ENCODE results near the gene TUBB4A. TPM values are rescaled to one million over a fixed set of nuclear protein-coding genes. Genes with fewer than 3 reads are reported as not detected.

Gene TUBB4A
- total and polyA plus RNA-seq, 9 of the 15 experiments (the other 6 are each of a cell fraction or from before 2014, with no cell fraction given) = 0.14 to 7.0 (median 0.75) TPM

- no peak for TF ChIP-seq DIDO1 (tag; IDR thresholded peaks at IDR 0.05; ENCODE audit: low read depth)
- TF ChIP-seq SNIP1 (IDR thresholded peaks at IDR 0.05; ENCODE audit: low read depth) = no peak
- TF ChIP-seq ZNF766 (CRISPR knock-in tag; conservative IDR thresholded peaks at IDR 0.05) = no peak
- no peak for TF ChIP-seq ZNF655 (CRISPR knock-in tag; IDR thresholded peaks at IDR 0.05)
- no peak for TF ChIP-seq E2F3 (CRISPR knock-in tag; IDR thresholded peaks at IDR 0.05)
- TF ChIP-seq ZNF511 (CRISPR knock-in tag; IDR thresholded peaks at IDR 0.05) = no peak
- TF ChIP-seq MBD2 (IDR thresholded peaks at IDR 0.05; ENCODE audit: borderline replicate concordance, low read depth) = no peak
- TF ChIP-seq ZNF354B (CRISPR knock-in tag; IDR thresholded peaks at IDR 0.05) = no peak
- no peak for TF ChIP-seq ETV6 (IDR thresholded peaks at IDR 0.05; ENCODE audit: borderline replicate concordance in 1 of 2, low read depth in 2 of 2, low read length in 1 of 2)
- no peak for TF ChIP-seq ETV6 (CRISPR knock-in tag; IDR thresholded peaks at IDR 0.05; ENCODE audit: borderline replicate concordance)
- TF ChIP-seq, protein P1, sequence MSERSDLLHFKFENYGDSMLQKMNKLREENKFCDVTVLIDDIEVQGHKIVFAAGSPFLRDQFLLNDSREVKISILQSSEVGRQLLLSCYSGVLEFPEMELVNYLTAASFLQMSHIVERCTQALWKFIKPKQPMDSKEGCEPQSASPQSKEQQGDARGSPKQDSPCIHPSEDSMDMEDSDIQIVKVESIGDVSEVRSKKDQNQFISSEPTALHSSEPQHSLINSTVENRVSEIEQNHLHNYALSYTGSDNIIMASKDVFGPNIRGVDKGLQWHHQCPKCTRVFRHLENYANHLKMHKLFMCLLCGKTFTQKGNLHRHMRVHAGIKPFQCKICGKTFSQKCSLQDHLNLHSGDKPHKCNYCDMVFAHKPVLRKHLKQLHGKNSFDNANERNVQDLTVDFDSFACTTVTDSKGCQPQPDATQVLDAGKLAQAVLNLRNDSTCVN (CRISPR knock-in tag; IDR thresholded peaks at IDR 0.05) = 0 out of 2 replicates have a peak, but pooled peaks have one; percentile 32
- TF ChIP-seq HDGF (IDR thresholded peaks at IDR 0.05) = peak; percentile 44; the same call in 1 of the 2 replicates
- TF ChIP-seq, protein P2, sequence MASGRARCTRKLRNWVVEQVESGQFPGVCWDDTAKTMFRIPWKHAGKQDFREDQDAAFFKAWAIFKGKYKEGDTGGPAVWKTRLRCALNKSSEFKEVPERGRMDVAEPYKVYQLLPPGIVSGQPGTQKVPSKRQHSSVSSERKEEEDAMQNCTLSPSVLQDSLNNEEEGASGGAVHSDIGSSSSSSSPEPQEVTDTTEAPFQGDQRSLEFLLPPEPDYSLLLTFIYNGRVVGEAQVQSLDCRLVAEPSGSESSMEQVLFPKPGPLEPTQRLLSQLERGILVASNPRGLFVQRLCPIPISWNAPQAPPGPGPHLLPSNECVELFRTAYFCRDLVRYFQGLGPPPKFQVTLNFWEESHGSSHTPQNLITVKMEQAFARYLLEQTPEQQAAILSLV (tag; IDR thresholded peaks at IDR 0.05) = no peak
- TF ChIP-seq FOXA3 (CRISPR knock-in tag; conservative IDR thresholded peaks at IDR 0.05 in 1 of 2, IDR thresholded peaks at IDR 0.05 in 1 of 2) = no peak
- no peak for TF ChIP-seq PHB (CRISPR knock-in tag; IDR thresholded peaks at IDR 0.05)
- peak; percentile 45 to 72; a peak in 2 of 4 replicates for TF ChIP-seq MLLT1 (IDR thresholded peaks at IDR 0.05)
- no peak for TF ChIP-seq ZNF280B (CRISPR knock-in tag; IDR thresholded peaks at IDR 0.05)
- no peak for TF ChIP-seq STAT5B (CRISPR knock-in tag; IDR thresholded peaks at IDR 0.05)
- no peak for TF ChIP-seq NBN (IDR thresholded peaks at IDR 0.05; ENCODE audit: low read depth)
- no peak for TF ChIP-seq POLR2A (conservative IDR thresholded peaks at IDR 0.05)
- TF ChIP-seq PHB2 (IDR thresholded peaks at IDR 0.05; ENCODE audit: low read depth) = 0 out of 2 replicates have a peak, but pooled peaks have one; percentile 38
- no peak for TF ChIP-seq YY1 (IDR thresholded peaks at IDR 0.05; ENCODE audit: borderline replicate concordance in 1 of 3, control insufficient read depth in 1 of 3, extremely low read depth in 1 of 3, insufficient read depth in 3 of 3, insufficient read length in 1 of 3, insufficient replicate concordance in 2 of 3, low read depth in 1 of 3, low read length in 2 of 3)
- no peak for TF ChIP-seq DACH1 (IDR thresholded peaks at IDR 0.05; ENCODE audit: partially characterized antibody)
- TF ChIP-seq ARHGAP35 (IDR thresholded peaks at IDR 0.05; ENCODE audit: partially characterized antibody) = peak; percentile 73
These were observed 27.2 kb upstream of the TUBB4A start (continued) for GRCh38 chr19:6529351-6529750.
